ENCODE results near the gene PIK3IP1.

GRCh38 chr22:31272522-31273446 is 19.5 kb downstream of the PIK3IP1 start:
- TF ChIP-seq CTCF (IDR thresholded peaks at IDR 0.05) (peak; percentile 64 to 78 (median 73)), POLR2A (IDR thresholded peaks at IDR 0.05) (no peak)
